ENCODE results near the gene HDGF. TPM values are rescaled to one million over a fixed set of nuclear protein-coding genes. Genes with fewer than 3 reads are reported as not detected.

The HDGF gene
- total and polyA plus RNA-seq, 9 of the 15 experiments (the other 6 are each of a cell fraction or from before 2014, with no cell fraction given) = 38.8 to 601 (median 400) TPM

- 0 out of 4 replicates have a peak, but pooled peaks of 1 of the 2 experiments have one; percentile 12 for TF ChIP-seq RAD21 (CRISPR knock-in tag; conservative IDR thresholded peaks at IDR 0.05 in 1 of 2, IDR thresholded peaks at IDR 0.05 in 1 of 2)
- TF ChIP-seq PHB2 (IDR thresholded peaks at IDR 0.05; ENCODE audit: low read depth) = no peak
- peak; percentile 52; the same call in 1 of the 2 replicates for TF ChIP-seq MYNN (IDR thresholded peaks at IDR 0.05)
- no peak for TF ChIP-seq MYNN (CRISPR knock-in tag; IDR thresholded peaks at IDR 0.05)
- TF ChIP-seq PREB (CRISPR knock-in tag; IDR thresholded peaks at IDR 0.05) = no peak
- TF ChIP-seq STAT5A (IDR thresholded peaks at IDR 0.05; ENCODE audit: borderline replicate concordance, low read length) = no peak
- no peak for TF ChIP-seq STAG1 (CRISPR knock-in tag; IDR thresholded peaks at IDR 0.05; ENCODE audit: borderline replicate concordance)
- TF ChIP-seq BRF1 (IDR thresholded peaks at IDR 0.05; ENCODE audit: borderline replicate concordance, extremely low read depth, insufficient read length) = no peak
- peak; percentile 83 to 88 for TF ChIP-seq MAZ (CRISPR knock-in tag; conservative IDR thresholded peaks at IDR 0.05 in 1 of 2, IDR thresholded peaks at IDR 0.05 in 1 of 2)
- TF ChIP-seq HDGF (IDR thresholded peaks at IDR 0.05) = peak; percentile 91; the same call in 1 of the 2 replicates
- TF ChIP-seq ZKSCAN8 (CRISPR knock-in tag; IDR thresholded peaks at IDR 0.05) = no peak
- TF ChIP-seq ZNF518B (CRISPR knock-in tag; IDR thresholded peaks at IDR 0.05) = no peak
- no peak for TF ChIP-seq PCBP1 (IDR thresholded peaks at IDR 0.05; ENCODE audit: low read depth, low read length, poor library complexity, severe bottlenecking)
- TF ChIP-seq SOX6 (IDR thresholded peaks at IDR 0.05) = 0 out of 2 replicates have a peak, but pooled peaks have one; percentile 18
- no peak for TF ChIP-seq ZNF217 (CRISPR knock-in tag; IDR thresholded peaks at IDR 0.05)
- no peak for TF ChIP-seq ZNF121 (CRISPR knock-in tag; conservative IDR thresholded peaks at IDR 0.05)
- peak; percentile 85; the same call in 1 of the 2 replicates for TF ChIP-seq ZNF174 (CRISPR knock-in tag; IDR thresholded peaks at IDR 0.05)
- peak; percentile 55 to 92 (median 91) for TF ChIP-seq YY1 (IDR thresholded peaks at IDR 0.05; ENCODE audit: borderline replicate concordance in 1 of 3, control insufficient read depth in 1 of 3, extremely low read depth in 1 of 3, insufficient read depth in 3 of 3, insufficient read length in 1 of 3, insufficient replicate concordance in 2 of 3, low read depth in 1 of 3, low read length in 2 of 3)
- peak; percentile 96 to 98 for TF ChIP-seq MNT (conservative IDR thresholded peaks at IDR 0.05)
These were observed 10.6 kb downstream of the HDGF start, which contains the start of gene MRPL24 (continued) for GRCh38 chr1:156740741-156741480.

All from K562 (cell line).